Spleen (tissue), 7 donors: Measurements from ENCODE around the gene FRMD4A.

Source experiments
- CTCF ChIP-seq, 11 experiments: fragments of 200-600 bp in 7 of 11; fragments of 450-650 bp in 4 of 11; sonication (generic) in 4 of 11; IDR thresholded peaks in 8 of 11; conservative IDR thresholded peaks in 3 of 11; 1 replicate in 7 of 11; 2 replicates in 4 of 11; pipeline versions ENCODE4 v1.4.0 to v1.8.0; 2016 to 2021; ENCODE audit warnings: antibody characterized with exemption in 11 of 11, inconsistent platforms in 4 of 11, mild to moderate bottlenecking in 1 of 11
- POLR2A ChIP-seq, 3 donors: fragments of 450-650 bp; IDR thresholded peaks; one replicate each; pipeline ENCODE4 v1.5.1; 2017; ENCODE audit warnings: antibody characterized with exemption in 3 of 3, mild to moderate bottlenecking in 1 of 3
- POLR2AphosphoS5 ChIP-seq, 3 donors: sonication (generic); formaldehyde crosslinking; IDR thresholded peaks; one replicate each; pipeline ENCODE4 v1.5.1; 2017; ENCODE audit warnings: antibody characterized with exemption in 3 of 3
- donor health status: DM: no; HTN: no; CAD: no; lungs with moderate emphysema.
- donor health status: DM: no; HTN: no; CAD: no.
- donor health status: DM: no; HTN: no; CAD: no.

- no peak for TF ChIP-seq CTCF (IDR thresholded peaks at IDR 0.05 in 8 of 11, conservative IDR thresholded peaks at IDR 0.05 in 3 of 11)
- no peak for TF ChIP-seq POLR2A (IDR thresholded peaks at IDR 0.05)
- TF ChIP-seq POLR2AphosphoS5 (IDR thresholded peaks at IDR 0.05) = no peak
These were observed 230.8 kb downstream of the FRMD4A start for GRCh38 chr10:14099885-14100284.
